ENCODE results near the gene OPHN1.

OPHN1 gene

DNA sequence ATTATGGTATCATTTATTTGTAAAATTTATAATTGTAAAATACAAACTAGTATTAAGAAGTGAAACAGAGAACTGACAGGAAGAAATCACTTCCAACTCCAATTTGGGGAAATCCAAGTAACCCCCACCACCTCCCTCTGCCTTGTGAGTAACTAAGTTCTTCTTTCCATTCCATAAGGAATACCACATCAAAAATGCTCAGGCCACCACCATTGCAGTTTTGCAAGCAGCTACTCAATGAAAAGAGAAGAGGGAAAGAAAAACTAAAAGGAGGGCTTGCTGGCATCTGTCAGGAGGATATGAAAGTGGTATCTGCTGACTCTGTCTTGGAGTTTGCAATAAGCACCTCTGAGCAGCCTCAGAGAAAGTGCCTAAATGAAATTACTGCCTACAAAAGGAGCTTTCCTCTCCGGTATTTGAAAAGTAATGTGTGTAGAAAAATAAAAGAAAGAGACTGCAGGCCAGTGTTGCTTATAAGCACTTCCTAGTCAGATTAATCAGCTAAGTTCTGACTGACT, 228.7 kb downstream of the OPHN1 start:
- Histone ChIP-seq H3K27me3 (ENCODE audit: insufficient read depth, low read length) (no peaks in the 10 kb centered on the region), H3K4me3 (ENCODE audit: low read depth, low read length) (no peak overlapping the region), H3K27ac (ENCODE audit: low read depth, low read length) (no peak overlapping the region), H3K79me2 (ENCODE audit: control insufficient read depth, insufficient read depth, low read length, unreplicated experiment) (no peaks in the 10 kb centered on the region), H3K36me3 (ENCODE audit: insufficient read depth, low read length) (no peaks in the 10 kb centered on the region), H3K4me1 (ENCODE audit: control insufficient read depth, insufficient read depth, low read length, unreplicated experiment) (no peaks in the 10 kb centered on the region), H2AFZ (ENCODE audit: low read length, unreplicated experiment) (no peak overlapping the region)

DNA sequence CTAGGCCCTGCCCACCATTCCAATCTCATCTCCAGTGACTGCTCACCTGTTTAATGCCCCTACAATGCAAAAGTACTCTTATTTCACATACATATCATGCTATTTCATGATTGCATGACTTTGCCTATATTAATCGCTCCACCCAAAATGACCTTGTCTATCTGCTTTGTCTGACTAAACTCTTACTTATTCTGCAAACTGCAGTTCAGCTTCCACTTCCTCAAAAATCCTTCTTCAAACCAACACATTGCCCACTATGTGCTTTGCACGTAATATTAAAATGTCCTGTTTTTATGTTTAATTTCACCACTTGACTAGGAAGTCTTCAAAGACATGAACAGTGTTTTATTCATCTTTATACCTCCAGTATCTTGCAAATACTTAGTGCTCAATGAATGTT, 229.6 kb downstream of the OPHN1 start:
- Histone ChIP-seq H3K79me2 (ENCODE audit: control insufficient read depth, insufficient read depth, low read length, unreplicated experiment) (no peaks in the 10 kb centered on the region), H3K36me3 (ENCODE audit: insufficient read depth, low read length) (no peaks in the 10 kb centered on the region), H3K27me3 (ENCODE audit: insufficient read depth, low read length) (no peaks in the 10 kb centered on the region), H3K27ac (ENCODE audit: low read depth, low read length) (no peak overlapping the region), H3K4me1 (ENCODE audit: control insufficient read depth, insufficient read depth, low read length, unreplicated experiment) (no peaks in the 10 kb centered on the region), H2AFZ (ENCODE audit: low read length, unreplicated experiment) (no peak overlapping the region), H3K4me3 (ENCODE audit: low read depth, low read length) (no peak overlapping the region)

DNA sequence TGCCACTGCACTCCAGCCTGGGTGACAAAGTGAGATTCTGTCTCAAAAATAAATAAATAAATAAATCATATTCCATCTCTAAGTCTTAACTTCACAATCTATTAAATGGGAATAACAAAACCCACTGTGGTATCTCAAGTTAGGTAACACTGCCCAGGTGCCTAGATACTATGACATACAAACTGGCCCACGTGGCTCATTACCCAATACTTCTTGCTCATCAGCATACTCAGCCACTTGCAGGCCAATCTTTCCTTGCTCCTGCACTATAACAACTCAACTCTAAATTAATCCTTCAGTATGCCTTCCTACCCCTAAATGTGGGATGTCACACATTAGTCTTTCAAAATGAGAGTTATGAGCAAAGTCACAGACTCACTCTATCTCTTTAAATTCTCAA, 230.1 kb downstream of the OPHN1 start:
- Histone ChIP-seq H3K27ac (ENCODE audit: low read depth, low read length) (no peak overlapping the region), H3K4me3 (ENCODE audit: low read depth, low read length) (no peak overlapping the region), H3K4me1 (ENCODE audit: control insufficient read depth, insufficient read depth, low read length, unreplicated experiment) (no peaks in the 10 kb centered on the region), H3K36me3 (ENCODE audit: insufficient read depth, low read length) (no peaks in the 10 kb centered on the region), H2AFZ (ENCODE audit: low read length, unreplicated experiment) (no peak overlapping the region), H3K27me3 (ENCODE audit: insufficient read depth, low read length) (no peaks in the 10 kb centered on the region), H3K79me2 (ENCODE audit: control insufficient read depth, insufficient read depth, low read length, unreplicated experiment) (no peaks in the 10 kb centered on the region)

DNA sequence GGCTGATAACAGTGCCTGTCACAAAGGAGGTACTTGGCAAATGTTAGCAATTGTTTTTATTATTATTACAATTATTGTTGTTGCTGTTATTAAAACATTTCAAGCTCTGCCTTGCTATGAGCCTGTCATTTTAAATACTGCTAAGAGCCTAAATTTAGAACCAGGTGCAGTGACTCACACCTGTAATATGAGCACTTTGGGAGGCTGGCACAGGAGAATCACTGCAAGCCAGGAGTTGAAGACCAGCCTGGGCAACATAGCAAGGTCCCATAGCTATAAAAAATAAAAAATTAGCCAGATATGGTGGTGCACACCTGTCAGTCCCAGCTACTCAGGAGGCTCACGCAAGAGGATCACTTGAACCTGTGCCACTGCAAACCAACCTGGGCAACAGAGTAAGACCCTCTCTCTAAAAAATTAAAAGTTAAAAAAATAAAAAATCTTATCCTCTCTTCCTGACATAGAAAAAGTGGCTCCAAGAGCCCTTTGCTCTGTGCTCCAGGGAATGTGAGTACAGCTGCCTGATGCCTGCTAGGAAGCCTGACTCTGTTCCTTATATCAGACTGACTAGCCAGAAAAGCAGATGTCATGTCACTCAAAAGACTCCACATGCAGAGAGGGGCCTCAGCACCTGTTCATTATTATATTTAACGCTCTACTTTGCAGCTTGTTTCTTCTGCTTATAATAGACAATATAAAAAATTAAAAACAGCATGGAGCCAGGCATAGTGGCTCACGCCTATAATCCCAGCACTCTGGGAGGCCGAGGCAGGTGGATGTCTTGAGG, 234.0 kb downstream of the OPHN1 start:
- no peak overlapping the region for H3K4me3 ChIP-seq (ENCODE audit: low read depth, low read length)
- no peaks in the 10 kb centered on the region for H3K27me3 ChIP-seq (ENCODE audit: insufficient read depth, low read length)
- H3K36me3 ChIP-seq (ENCODE audit: insufficient read depth, low read length) = no peaks in the 10 kb centered on the region
- no peaks in the 10 kb centered on the region for H3K4me1 ChIP-seq (ENCODE audit: control insufficient read depth, insufficient read depth, low read length, unreplicated experiment)
- H3K79me2 ChIP-seq (ENCODE audit: control insufficient read depth, insufficient read depth, low read length, unreplicated experiment) = no peaks in the 10 kb centered on the region
- H3K27ac ChIP-seq (ENCODE audit: low read depth, low read length) = no peak overlapping the region
- no peak overlapping the region for H2AFZ ChIP-seq (ENCODE audit: low read length, unreplicated experiment)

DNA sequence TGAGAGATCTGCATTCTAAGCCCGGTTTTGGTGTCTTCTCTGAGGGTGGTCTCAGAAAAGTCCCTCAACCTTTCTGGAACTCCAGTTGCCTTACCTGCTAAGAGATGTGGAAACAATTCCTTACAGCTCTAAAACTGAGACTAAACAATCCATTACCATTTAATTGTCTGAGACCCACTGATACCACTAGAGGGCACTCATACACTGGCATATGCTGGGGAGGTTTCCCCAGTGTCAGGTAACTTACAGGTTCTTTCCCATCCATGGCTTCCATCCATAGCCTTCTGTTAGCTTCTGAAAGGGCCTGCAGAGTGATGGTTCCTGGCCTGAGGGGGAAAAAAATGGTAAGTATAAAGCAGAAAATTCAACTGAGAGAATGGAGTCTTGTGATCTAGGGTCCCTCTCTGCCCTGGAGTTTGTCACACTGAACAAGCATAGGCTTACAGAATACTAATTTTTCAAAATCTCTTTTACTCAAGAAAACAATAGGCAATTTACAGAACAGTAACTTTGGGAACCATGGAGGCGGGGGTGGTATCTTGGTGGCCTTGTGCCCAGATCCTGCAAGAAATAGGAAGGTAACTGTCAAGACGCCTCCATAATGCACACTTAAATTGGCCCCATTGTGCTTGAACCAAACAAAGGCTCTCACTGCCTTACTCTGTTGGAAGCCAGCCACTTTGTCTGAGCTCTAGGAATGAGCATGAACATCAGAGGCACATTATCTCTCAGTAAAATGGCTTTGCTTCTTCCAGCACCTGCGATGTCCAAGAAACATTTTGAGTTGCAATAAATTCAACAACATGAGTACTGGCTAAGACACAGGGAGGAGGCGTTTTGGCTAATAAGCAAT, 236.1 kb downstream of the OPHN1 start:
- H3K27ac ChIP-seq (ENCODE audit: low read depth, low read length) = no peak overlapping the region
- no peak overlapping the region for H2AFZ ChIP-seq (ENCODE audit: low read length, unreplicated experiment)
- no peaks in the 10 kb centered on the region for H3K4me1 ChIP-seq (ENCODE audit: control insufficient read depth, insufficient read depth, low read length, unreplicated experiment)
- H3K36me3 ChIP-seq (ENCODE audit: insufficient read depth, low read length) = no peaks in the 10 kb centered on the region
- H3K79me2 ChIP-seq (ENCODE audit: control insufficient read depth, insufficient read depth, low read length, unreplicated experiment) = no peaks in the 10 kb centered on the region
- no peaks in the 10 kb centered on the region for H3K27me3 ChIP-seq (ENCODE audit: insufficient read depth, low read length)
- H3K4me3 ChIP-seq (ENCODE audit: low read depth, low read length) = no peak overlapping the region

DNA sequence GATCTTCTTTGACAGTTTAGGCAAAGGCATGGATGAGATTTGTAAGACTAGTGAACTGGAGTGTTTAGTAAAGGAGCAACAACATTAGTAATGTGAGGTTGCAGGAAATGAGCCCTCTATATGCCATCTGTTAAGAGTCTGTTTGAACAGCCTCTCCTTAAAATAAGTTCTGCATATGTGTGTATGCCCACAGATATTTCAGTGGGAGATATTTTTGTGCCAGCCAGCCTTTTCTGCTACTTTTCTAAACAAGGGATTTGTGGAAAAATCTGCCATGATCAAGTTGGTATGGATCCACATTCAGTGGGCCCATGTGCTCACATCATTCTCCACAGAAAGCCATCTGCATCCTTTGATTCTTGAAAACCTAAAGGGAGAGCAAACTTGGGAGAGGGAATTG, 237.7 kb downstream of the OPHN1 start:
- no peaks in the 10 kb centered on the region for H3K36me3 ChIP-seq (ENCODE audit: insufficient read depth, low read length)
- H2AFZ ChIP-seq (ENCODE audit: low read length, unreplicated experiment) = no peak overlapping the region
- H3K27me3 ChIP-seq (ENCODE audit: insufficient read depth, low read length) = no peaks in the 10 kb centered on the region
- H3K4me3 ChIP-seq (ENCODE audit: low read depth, low read length) = no peak overlapping the region
- no peaks in the 10 kb centered on the region for H3K79me2 ChIP-seq (ENCODE audit: control insufficient read depth, insufficient read depth, low read length, unreplicated experiment)
- no peaks in the 10 kb centered on the region for H3K4me1 ChIP-seq (ENCODE audit: control insufficient read depth, insufficient read depth, low read length, unreplicated experiment)
- H3K27ac ChIP-seq (ENCODE audit: low read depth, low read length) = no peak overlapping the region

DNA sequence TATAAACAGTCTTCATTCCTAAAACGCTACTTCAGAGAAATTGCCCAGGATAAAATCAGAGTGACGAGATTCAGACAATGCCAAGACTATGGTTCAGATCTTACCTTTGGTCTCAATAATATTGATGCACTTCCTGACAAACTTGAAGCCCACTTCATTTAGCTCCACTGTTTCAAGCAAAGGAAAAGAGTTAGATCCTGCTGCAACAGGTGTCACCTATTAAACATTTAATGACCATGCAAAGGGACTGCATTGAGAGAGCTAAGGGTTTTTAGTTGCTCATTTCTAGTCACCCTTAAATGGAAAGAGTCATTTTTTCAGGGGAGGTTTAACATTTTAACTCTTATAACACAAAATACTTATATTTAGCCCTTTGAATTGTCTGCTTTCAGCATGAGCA, 239.5 kb downstream of the OPHN1 start:
- Histone ChIP-seq H3K27me3 (ENCODE audit: insufficient read depth, low read length) (no peaks in the 10 kb centered on the region), H3K4me1 (ENCODE audit: control insufficient read depth, insufficient read depth, low read length, unreplicated experiment) (no peaks in the 10 kb centered on the region), H3K36me3 (ENCODE audit: insufficient read depth, low read length) (no peaks in the 10 kb centered on the region), H2AFZ (ENCODE audit: low read length, unreplicated experiment) (no peak overlapping the region), H3K27ac (ENCODE audit: low read depth, low read length) (no peak overlapping the region), H3K79me2 (ENCODE audit: control insufficient read depth, insufficient read depth, low read length, unreplicated experiment) (no peaks in the 10 kb centered on the region), H3K4me3 (ENCODE audit: low read depth, low read length) (no peak overlapping the region)

DNA sequence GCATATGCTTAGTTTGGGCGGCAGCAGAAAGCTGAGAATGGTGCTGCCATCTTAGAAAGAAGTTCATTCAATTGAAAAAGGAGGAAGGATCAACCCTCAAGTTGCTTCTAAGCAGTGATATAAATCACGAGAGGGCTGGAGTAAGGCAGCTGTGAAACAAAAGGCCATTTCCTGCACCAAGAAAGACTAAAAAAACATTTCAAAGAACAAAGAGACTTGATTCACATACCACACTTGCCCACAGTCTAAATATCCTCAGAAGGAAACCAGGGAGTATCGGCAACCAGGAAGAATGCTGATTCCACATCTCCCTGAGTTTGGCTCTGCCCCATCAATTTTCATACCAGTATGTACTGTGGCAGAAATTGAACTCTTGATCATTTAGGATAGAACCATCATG, 240.1 kb downstream of the OPHN1 start:
- Histone ChIP-seq H3K79me2 (ENCODE audit: control insufficient read depth, insufficient read depth, low read length, unreplicated experiment) (no peaks in the 10 kb centered on the region), H3K27ac (ENCODE audit: low read depth, low read length) (no peak overlapping the region), H2AFZ (ENCODE audit: low read length, unreplicated experiment) (no peak overlapping the region), H3K27me3 (ENCODE audit: insufficient read depth, low read length) (no peaks in the 10 kb centered on the region), H3K4me3 (ENCODE audit: low read depth, low read length) (no peak overlapping the region), H3K36me3 (ENCODE audit: insufficient read depth, low read length) (no peaks in the 10 kb centered on the region), H3K4me1 (ENCODE audit: control insufficient read depth, insufficient read depth, low read length, unreplicated experiment) (no peaks in the 10 kb centered on the region)

DNA sequence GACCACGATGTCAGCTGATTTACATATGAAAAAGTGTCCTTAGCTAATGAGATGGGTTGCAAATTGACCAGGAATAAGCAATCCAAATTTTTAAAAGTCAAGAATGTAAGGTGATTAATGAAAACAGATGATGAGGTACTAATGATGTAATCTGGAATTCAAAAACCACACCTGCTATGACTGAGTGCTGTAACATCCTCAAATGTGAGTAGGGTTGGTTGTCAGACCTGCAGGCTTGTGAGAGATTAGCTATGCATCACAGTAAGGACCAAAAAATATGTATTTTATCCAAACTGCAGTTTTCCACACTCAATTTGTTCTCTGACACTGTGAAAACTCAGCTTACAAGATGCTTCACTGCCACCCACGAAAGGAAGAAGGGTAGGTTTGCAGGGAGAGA, 242.5 kb downstream of the OPHN1 start:
- no peak overlapping the region for H2AFZ ChIP-seq (ENCODE audit: low read length, unreplicated experiment)
- peaks cover 12% of the 10 kb centered on the region for H3K4me1 ChIP-seq (ENCODE audit: control insufficient read depth, insufficient read depth, low read length, unreplicated experiment)
- H3K36me3 ChIP-seq (ENCODE audit: insufficient read depth, low read length) = no peaks in the 10 kb centered on the region
- H3K79me2 ChIP-seq (ENCODE audit: control insufficient read depth, insufficient read depth, low read length, unreplicated experiment) = no peaks in the 10 kb centered on the region
- H3K4me3 ChIP-seq (ENCODE audit: low read depth, low read length) = no peak overlapping the region
- H3K27ac ChIP-seq (ENCODE audit: low read depth, low read length) = no peak overlapping the region
- no peaks in the 10 kb centered on the region for H3K27me3 ChIP-seq (ENCODE audit: insufficient read depth, low read length)

DNA sequence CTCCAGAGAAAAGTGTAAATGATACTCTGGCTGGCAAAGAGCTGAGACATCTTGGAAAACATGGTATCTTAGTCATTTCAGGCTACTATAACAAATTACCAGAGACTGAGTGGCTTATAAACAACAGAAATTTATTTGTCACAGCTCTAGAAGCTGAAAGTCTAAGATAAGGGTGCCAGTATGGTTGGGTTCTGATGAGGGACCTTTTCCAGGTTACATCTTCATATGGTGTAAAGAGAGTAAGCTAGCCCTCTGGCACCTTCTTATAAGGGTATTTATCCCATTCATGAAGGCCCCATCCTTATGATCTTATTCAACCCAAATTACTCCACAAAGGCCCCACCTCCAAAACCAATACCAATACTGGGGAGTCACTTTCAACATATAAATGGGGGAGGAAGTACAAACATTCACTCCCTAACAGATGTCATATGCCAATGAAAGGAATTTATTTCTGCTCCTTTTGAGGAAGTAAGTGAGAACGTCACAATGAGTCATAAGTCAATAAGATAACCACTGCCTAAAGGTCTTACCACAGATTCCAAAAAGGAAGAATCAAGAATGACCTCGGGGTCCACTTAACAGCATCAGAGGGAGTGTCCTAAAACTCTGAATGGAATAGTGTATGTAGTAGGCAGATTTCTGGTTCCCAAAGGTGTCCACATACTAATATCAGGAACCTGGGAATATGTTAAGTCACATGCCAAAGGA, 246.6 kb downstream of the OPHN1 start:
- Histone ChIP-seq H2AFZ (ENCODE audit: low read length, unreplicated experiment) (no peak overlapping the region), H3K4me3 (ENCODE audit: low read depth, low read length) (no peak overlapping the region), H3K36me3 (ENCODE audit: insufficient read depth, low read length) (no peaks in the 10 kb centered on the region), H3K79me2 (ENCODE audit: control insufficient read depth, insufficient read depth, low read length, unreplicated experiment) (no peaks in the 10 kb centered on the region), H3K27me3 (ENCODE audit: insufficient read depth, low read length) (no peaks in the 10 kb centered on the region), H3K4me1 (ENCODE audit: control insufficient read depth, insufficient read depth, low read length, unreplicated experiment) (peaks cover 20% of the 10 kb centered on the region), H3K27ac (ENCODE audit: low read depth, low read length) (peak overlapping the region; percentile 33)

Data from ACC112 (cell line).